Daoy (cell line): Measurements from ENCODE around the gene SIX5. TPM values are rescaled to one million over a fixed set of nuclear protein-coding genes. Genes with fewer than 3 reads are reported as not detected.
"Not testable (repeated sequence)": the region's sequence is repeated elsewhere in the genome, so short reads cannot be mapped to it uniquely, and the experiment has no call there.

Experiments used
- DNase-seq: peaks from one replicate; pipeline ENCODE4 v3.0.0-alpha.2; 2015; ENCODE audit warnings: low read depth
- total RNA-seq: library from RNA; depleted of rRNA; stranded (reverse); fragments of >200 nt; shearing (Covaris generic); gene quantifications from 2 replicates; pipeline ENCODE4 v1.2.3, GENCODE V29; 2014; rRNA removed

The SIX5 gene
- total RNA-seq = 5.1 and 9.5 TPM in 2 replicates

GRCh38 chr19:45768984-45769782 is at the start of gene SIX5:
TSS of gene SIX5 (minus strand) at chr19:45769252. CDS start at chr19:45768844, 408 bp downstream.
- DNase-seq = peak; percentile 100

DNA sequence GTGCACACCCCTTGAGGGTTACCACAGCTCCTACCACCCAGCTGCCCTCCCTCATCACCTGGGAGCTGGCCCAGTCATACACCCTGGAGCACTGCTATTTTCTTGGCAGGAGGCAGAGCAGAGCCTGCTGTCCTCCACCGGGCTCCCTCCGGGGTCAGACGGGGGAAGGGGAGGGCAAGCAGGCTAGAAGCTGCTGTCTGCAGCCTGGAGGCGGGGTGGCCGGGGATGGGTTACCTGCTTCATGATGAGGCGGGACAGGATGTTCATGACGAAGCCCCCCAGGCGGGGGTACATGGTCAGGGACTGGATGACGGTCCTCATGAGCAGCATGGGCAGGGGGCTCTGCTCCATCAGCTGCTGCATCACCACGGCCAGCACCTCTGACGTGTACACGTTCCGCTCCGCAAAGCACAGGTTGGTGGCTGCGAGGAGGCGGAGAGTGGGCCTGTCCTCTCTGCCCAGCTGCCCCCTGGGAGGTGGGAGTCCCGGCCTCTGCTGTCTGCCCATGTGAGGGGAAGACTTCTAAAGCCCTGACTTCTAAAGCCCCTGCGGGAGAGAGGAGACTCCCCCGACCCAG is 48.8 kb upstream of the SIX5 start:
- DNase-seq = peak; percentile 36

GRCh38 chr19:45817010-45817724 is 48.1 kb upstream of the SIX5 start:
- DNase-seq = peak; percentile 95

GRCh38 chr19:45816236-45817009 is 47.4 kb upstream of the SIX5 start:
- no peak for DNase-seq

GRCh38 chr19:45815481-45816216 is 46.6 kb upstream of the SIX5 start:
- DNase-seq = no peak

DNA sequence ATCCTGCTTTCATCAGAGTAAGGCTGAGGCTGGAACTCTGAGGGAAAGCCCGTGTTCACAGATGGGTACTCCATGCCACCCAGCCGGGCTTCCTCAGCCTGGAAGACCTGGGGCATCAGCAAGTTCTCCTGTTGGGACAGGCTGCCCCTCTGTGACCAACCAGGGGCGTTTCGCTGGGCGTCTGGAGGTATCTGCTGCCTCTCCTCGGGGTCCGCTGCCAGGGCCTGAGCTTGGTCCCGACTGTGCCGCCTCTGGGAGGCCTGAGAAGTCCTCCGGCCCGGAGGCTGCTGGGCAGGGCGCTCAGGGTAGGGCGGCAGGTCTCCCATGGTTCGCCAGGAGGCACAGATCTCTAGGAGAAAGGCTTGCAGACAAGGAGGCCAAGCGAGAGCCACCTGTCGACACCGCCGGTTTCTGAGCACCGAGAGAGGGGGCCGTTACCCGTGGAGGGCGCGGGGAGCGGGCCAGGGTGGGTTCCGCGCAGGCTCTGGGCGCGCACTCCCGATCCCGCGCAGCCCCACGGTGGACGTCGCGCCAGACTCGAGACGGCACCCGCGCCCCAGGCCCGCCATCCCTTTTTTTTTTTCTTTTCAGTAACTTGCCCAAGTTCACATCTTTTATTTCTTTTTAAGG is 45.9 kb upstream of the SIX5 start, which contains the start of gene RSPH6A:
RSPH6A (minus strand) TSS at position 458 of the 630 bp plus-strand sequence; CDS start at position 326, 132 bp downstream.
- DNase-seq = no peak

- no peak for DNase-seq
Measured at GRCh38 chr19:45814166-45814780, 45.2 kb upstream of the SIX5 start.

- DNase-seq = no peak
Measured at GRCh38 chr19:45812297-45812696, 43.2 kb upstream of the SIX5 start.

- DNase-seq = peak; percentile 43
Measured at GRCh38 chr19:45809643-45810159, 40.6 kb upstream of the SIX5 start.

DNA sequence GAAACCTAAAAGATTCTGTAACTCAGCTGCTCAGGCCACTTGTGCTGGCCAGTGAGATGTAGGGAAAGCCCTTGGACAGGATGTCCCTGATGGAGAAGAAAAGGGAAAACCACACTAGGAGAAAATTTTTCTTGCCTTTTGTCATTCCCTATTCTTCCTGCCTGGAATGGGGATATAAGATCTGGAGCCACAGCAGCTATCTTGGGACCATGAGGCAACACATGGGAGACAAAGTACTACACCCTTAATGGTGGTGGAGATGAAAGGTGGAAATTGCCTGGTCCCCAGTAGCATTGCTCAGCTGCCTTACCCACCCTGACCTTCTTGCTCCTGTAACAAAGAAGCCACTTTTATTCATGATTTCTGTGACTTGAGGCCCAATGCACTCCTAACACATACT is 36.7 kb upstream of the SIX5 start:
- DNase-seq = no peak

DNA sequence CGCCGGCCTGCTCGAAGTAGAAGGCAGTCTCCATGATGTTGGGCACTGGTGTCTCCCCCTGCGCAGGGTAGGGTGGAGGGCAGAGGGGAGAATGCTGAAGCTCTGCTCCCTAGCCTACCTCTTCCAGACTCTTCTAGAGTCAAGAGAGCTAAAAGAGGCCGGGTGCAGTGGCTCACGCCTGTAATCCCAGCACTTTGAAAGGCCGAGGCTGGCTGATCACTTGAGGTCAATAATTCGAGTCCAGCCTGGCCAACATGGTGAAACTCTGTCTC is 35.8 kb upstream of the SIX5 start:
- no peak for DNase-seq

DNA sequence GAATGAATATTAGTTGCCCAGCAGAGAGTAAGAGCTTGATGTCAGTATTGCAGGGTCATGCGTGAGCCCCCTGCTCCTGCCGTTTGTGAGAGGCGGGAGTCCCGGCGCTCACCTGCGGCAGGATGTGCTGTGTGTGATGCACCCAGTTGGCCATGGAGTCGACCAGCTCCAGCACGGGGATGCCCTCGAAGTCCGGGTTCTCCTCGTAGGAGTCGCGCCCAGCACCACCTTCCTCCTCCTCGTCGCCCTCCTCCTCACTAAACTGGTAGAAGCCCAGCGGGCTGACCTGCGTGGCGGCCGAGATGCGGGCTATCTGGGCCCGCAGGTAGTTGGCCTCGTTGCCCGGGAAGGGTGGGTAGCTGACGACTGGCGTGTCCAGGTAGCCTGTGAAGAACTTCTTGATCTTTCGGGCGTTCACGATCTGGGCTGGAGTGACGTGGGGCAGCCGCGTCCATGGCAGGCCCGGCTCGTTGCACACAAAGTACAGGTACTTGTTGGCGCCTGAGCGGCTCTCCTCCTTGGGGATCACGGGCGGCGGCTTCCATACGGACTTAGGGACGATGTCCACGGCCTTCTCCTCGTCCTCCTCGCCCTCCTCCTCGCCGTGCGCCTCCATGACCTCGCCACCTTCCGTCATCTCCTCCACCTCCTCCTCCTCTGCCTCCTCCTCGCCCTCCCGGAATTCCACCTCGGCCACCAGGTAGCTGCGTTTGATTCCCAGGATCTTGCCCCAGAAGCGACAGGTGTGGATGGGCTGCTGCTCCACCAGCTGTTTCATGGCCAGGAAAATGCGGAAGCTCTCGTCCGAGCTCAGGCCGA is 35.3 kb upstream of the SIX5 start:
- DNase-seq = no peak

DNA sequence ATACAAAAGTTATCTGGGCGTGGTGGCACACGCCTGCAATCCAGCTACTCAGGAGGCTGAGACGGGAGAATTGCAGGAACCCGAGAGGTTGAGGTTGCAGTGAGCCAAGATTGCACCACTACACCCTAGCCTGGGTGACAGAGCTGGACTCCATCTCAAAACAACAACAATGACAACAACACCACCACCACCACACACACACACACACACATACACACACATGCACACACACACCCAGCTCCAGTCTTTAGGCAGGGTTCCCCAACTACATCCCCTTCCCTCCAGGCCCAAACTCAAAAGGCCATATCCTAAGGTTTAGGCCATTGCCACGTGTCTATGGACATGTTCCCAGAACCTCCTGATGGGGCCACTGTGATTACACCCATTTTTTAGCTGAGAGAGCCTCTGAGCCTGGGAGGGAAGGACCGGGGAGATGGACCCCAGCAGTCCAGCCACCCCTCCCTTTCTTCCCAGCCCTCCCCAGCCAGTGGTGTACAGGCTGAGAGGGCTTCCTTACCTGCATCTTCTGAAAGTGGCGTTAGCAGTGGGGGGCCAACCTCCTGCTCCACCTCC is 32.6 kb upstream of the SIX5 start:
- no peak for DNase-seq

DNA sequence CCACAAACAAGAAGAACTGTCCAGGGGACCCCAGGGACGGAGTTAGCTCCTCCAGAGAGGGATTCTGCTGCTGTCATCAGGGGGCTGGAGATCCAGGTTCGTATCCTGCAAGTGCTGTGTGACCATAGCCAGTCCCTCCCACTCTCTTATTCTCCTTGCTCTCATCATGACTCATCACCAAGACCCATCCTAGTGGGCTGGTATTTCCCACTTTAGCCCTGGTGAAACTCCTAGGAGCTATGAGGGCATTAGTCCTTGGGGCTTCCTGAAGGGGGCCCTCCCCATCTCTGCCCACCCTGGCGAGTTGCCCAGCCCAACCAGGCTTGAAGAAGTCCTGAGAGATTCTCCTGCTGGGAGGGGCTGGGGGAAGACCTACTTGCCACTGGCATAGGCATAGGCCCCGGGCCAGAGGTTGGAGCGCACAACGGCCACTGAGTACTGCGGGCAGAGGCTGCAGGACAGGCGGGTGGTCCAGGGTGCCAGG is 31.1 kb upstream of the SIX5 start:
- DNase-seq = peak; percentile 68

DNA sequence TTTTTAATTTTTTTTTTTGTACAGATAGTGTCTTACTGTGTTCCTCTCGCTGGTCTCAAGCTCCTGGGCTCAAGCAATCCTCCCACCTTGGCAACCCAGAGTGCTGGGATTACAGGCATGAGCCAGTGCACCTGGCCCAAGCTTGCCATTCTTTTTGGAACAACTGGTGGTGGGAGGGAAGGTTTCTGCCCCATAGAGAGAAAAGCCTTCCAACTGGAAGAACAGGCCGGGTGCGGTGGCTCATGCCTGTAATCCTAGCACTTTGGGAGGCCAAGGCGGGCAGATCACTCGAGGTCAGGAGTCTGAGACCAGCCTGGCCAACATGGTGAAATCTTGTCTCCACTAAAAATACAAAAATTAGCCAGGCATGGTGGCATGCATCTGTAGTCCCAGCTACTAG is 30.5 kb upstream of the SIX5 start:
- not testable (repeated sequence) for DNase-seq

DNA sequence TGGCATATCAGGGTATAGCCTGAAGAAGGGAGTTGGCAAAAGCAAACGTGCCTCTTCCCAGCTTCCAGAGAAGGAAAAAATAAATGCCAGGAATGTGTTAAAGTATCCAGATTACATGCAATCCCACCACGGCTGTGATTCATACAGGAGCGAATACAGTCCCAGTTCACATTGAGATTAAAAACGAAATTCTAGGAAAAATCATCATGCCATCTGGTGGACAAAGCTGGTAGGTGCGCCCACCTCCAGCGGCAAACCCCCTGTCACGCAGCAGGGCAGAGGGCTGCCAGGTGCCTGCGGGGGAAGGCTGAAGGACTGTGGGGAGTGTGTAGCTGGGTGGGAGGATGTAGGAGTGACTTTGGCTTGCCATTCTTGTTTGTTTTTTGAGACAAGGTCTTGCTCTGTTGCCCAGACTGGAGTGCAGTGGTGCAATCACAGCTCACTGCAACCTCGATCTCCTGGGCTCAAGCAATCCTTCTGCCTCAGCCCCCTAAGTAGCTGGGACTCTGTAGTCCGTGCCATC is 30.0 kb upstream of the SIX5 start:
- peak; percentile 73 for DNase-seq

GRCh38 chr19:45794627-45795026 is 25.6 kb upstream of the SIX5 start:
- DNase-seq = no peak

GRCh38 chr19:45793876-45794275 is 24.8 kb upstream of the SIX5 start:
- no peak for DNase-seq

- DNase-seq = no peak
Measured at GRCh38 chr19:45793178-45793564, 24.1 kb upstream of the SIX5 start.
